Prostate gland (tissue), 2 donors: ENCODE measurements around the gene LAIR1.

Experiments used
- POLR2A ChIP-seq: fragments of 450-650 bp; IDR thresholded peaks from one replicate; pipeline ENCODE4 v1.6.1; 2016; ENCODE audit warnings: antibody characterized with exemption, mild to moderate bottlenecking
- POLR2AphosphoS5 ChIP-seq: sonication (generic); formaldehyde crosslinking; IDR thresholded peaks from one replicate; pipeline ENCODE4 v1.6.1; 2017; ENCODE audit warnings: antibody characterized with exemption
- TF ChIP-seq, protein P1 (sequence below), 4 experiments: fragments of 200-600 bp in 2 of 4; fragments of 450-650 bp in 2 of 4; sonication (generic) in 2 of 4; IDR thresholded peaks; 1 replicate in 3 of 4; 2 replicates in 1 of 4; pipeline ENCODE4 v1.5.1; 2016 to 2019; ENCODE audit warnings: antibody characterized with exemption in 4 of 4, mild to moderate bottlenecking in 2 of 4, moderate library complexity in 2 of 4

DNA sequence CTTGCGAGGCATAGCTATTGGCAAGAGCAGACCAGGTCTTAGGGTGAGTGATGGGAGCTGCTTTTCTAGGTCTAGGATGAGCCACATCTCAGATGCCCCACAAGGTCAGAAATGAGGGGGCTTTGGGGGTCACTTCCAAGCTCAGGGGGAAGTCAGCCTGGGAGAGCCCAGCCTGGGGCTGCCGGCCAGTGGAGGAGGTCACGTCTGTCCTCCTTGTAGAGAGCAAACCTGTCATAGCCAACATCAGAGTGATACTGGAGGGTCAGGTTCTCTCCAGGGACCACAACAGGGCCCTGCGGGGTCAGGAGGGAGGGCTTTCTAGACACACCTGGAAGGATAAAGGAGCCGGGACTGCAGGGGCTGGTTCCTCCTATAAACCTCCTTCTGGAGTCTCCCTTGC lies 54.2 kb downstream of the LAIR1 start:
- TF ChIP-seq, protein P1, sequence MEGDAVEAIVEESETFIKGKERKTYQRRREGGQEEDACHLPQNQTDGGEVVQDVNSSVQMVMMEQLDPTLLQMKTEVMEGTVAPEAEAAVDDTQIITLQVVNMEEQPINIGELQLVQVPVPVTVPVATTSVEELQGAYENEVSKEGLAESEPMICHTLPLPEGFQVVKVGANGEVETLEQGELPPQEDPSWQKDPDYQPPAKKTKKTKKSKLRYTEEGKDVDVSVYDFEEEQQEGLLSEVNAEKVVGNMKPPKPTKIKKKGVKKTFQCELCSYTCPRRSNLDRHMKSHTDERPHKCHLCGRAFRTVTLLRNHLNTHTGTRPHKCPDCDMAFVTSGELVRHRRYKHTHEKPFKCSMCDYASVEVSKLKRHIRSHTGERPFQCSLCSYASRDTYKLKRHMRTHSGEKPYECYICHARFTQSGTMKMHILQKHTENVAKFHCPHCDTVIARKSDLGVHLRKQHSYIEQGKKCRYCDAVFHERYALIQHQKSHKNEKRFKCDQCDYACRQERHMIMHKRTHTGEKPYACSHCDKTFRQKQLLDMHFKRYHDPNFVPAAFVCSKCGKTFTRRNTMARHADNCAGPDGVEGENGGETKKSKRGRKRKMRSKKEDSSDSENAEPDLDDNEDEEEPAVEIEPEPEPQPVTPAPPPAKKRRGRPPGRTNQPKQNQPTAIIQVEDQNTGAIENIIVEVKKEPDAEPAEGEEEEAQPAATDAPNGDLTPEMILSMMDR (IDR thresholded peaks at IDR 0.05) = no peak
- TF ChIP-seq POLR2A (no peak), POLR2AphosphoS5 (no peak)
